Esophagus squamous epithelium (tissue), 4 donors: ENCODE data around the gene ZNF124.
"Not testable (repeated sequence)": the region's sequence is repeated elsewhere in the genome, so short reads cannot be mapped to it uniquely, and the experiment has no call there.

Experiments
- POLR2A ChIP-seq, 4 donors: fragments of 450-650 bp; IDR thresholded peaks; one replicate each; pipeline ENCODE4 v1.6.1; 2017; ENCODE audit warnings: antibody characterized with exemption in 4 of 4, mild to moderate bottlenecking in 4 of 4, moderate library complexity in 3 of 4
- TF ChIP-seq, protein P1 (sequence below), 6 experiments: fragments of 450-650 bp in 4 of 6; fragments of 200-600 bp in 2 of 6; sonication (generic) in 2 of 6; IDR thresholded peaks; one replicate each; pipeline ENCODE4 v1.5.1; 2016 to 2019; ENCODE audit warnings: antibody characterized with exemption in 6 of 6, mild to moderate bottlenecking in 4 of 6, moderate library complexity in 4 of 6

DNA sequence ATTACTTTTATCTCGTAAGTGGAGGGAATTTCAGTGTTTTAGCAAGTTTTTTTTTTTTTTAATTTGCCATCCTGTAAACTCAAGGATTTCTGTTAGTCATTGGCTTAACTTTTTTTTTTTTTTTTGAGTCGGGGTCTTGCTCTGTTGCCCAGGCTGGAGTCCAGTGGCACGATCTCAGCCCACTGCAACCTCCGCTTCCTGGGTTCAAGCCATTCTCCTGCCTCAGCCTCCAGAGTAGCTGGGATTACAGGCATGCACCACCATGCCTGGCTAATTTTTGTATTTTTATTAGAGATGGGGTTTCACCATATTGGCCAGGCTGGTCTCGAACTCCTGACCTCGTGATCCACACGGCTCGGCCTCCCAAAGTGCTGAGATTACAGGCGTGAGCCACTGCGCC, 24.7 kb downstream of the ZNF124 start:
- TF ChIP-seq, protein P1, sequence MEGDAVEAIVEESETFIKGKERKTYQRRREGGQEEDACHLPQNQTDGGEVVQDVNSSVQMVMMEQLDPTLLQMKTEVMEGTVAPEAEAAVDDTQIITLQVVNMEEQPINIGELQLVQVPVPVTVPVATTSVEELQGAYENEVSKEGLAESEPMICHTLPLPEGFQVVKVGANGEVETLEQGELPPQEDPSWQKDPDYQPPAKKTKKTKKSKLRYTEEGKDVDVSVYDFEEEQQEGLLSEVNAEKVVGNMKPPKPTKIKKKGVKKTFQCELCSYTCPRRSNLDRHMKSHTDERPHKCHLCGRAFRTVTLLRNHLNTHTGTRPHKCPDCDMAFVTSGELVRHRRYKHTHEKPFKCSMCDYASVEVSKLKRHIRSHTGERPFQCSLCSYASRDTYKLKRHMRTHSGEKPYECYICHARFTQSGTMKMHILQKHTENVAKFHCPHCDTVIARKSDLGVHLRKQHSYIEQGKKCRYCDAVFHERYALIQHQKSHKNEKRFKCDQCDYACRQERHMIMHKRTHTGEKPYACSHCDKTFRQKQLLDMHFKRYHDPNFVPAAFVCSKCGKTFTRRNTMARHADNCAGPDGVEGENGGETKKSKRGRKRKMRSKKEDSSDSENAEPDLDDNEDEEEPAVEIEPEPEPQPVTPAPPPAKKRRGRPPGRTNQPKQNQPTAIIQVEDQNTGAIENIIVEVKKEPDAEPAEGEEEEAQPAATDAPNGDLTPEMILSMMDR (IDR thresholded peaks at IDR 0.05) = not testable (repeated sequence)
- not testable (repeated sequence) for TF ChIP-seq POLR2A (IDR thresholded peaks at IDR 0.05)
